HG03280 (cell line): Measurements from ENCODE around the gene SSRP1.
"Not testable (repeated sequence)": the region's sequence is repeated elsewhere in the genome, so short reads cannot be mapped to it uniquely, and the experiment has no call there.

Experiments used
- ATAC-seq: cut with Tn5 transposase; IDR thresholded peaks from one replicate; pipeline ENCODE4 v1.9.1; 2021; ENCODE audit warnings: mild to moderate bottlenecking, moderate library complexity; ENCODE audit not compliant: unreplicated experiment

Gene SSRP1

GRCh38 chr11:57339328-57339727, 3.6 kb upstream of the SSRP1 start:
- ATAC-seq: no peak

GRCh38 chr11:57338142-57338541, 2.5 kb upstream of the SSRP1 start, which contains the start of gene P2RX3:
Gene P2RX3, plus strand, starts transcription at chr11:57338352. Its CDS starts 199 bp downstream, at chr11:57338551.
- ATAC-seq: no peak

GRCh38 chr11:57336856-57337255, 1.2 kb upstream of the SSRP1 start:
- not testable (repeated sequence) for ATAC-seq

- no peak for ATAC-seq
Observed at GRCh38 chr11:57336111-57336666, 497 bp upstream of the SSRP1 start.

GRCh38 chr11:57335023-57335342, 709 bp downstream of the SSRP1 start:
- no peak for ATAC-seq

- ATAC-seq: no peak
Observed at GRCh38 chr11:57332694-57333440, 2.8 kb downstream of the SSRP1 start.

GRCh38 chr11:57331720-57332119, 4.0 kb downstream of the SSRP1 start:
- no peak for ATAC-seq

GRCh38 chr11:57330029-57330428, 5.7 kb downstream of the SSRP1 start:
- ATAC-seq: no peak

- no peak for ATAC-seq
Observed at GRCh38 chr11:57327721-57328120, 8.0 kb downstream of the SSRP1 start.

- no peak for ATAC-seq
Observed at GRCh38 chr11:57325735-57326048, 10.0 kb downstream of the SSRP1 start.

- ATAC-seq: peak; percentile 90
Observed at GRCh38 chr11:57324886-57325734, 10.6 kb downstream of the SSRP1 start, which contains the start of gene TNKS1BP1. Gene TNKS1BP1, minus strand, starts transcription at chr11:57324952. Its CDS starts 3,067 bp downstream, at chr11:57321885.

GRCh38 chr11:57324154-57324885, 11.4 kb downstream of the SSRP1 start:
- ATAC-seq: peak; percentile 11

- ATAC-seq: no peak
Observed at GRCh38 chr11:57323855-57324153, 11.9 kb downstream of the SSRP1 start.

- ATAC-seq: no peak
Observed at GRCh38 chr11:57323167-57323854, 12.4 kb downstream of the SSRP1 start.

GRCh38 chr11:57322256-57323166, 13.2 kb downstream of the SSRP1 start:
- no peak for ATAC-seq

- no peak for ATAC-seq
Observed at GRCh38 chr11:57321388-57322255, 14.1 kb downstream of the SSRP1 start.

- no peak for ATAC-seq
Observed at GRCh38 chr11:57320719-57321387, 14.8 kb downstream of the SSRP1 start.

- ATAC-seq: no peak
Observed at GRCh38 chr11:57320067-57320718, 15.5 kb downstream of the SSRP1 start.
